HG02981 (cell line): ENCODE data around the gene SLC35A3.
A peak's percentile ranks its signal among the peaks of the same experiment; 100 is the strongest.
"Not testable (repeated sequence)": the region's sequence is repeated elsewhere in the genome, so short reads cannot be mapped to it uniquely, and the experiment has no call there.

Experiments used
- ATAC-seq: cut with Tn5 transposase; IDR thresholded peaks from one replicate; pipeline ENCODE4 v1.9.1; 2021; ENCODE audit warnings: mild to moderate bottlenecking, moderate library complexity; ENCODE audit not compliant: unreplicated experiment

The SLC35A3 gene

GRCh38 chr1:99969729-99970621 lies at the start of gene SLC35A3:
Gene SLC35A3 (plus strand): TSS chr1:99969996. CDS start chr1:99993555, 23,559 bp downstream.
- peak; percentile 89 for ATAC-seq

- ATAC-seq: no peak
Observed at GRCh38 chr1:99934801-99935200, 35.0 kb upstream of the SLC35A3 start.

GRCh38 chr1:99935534-99935933 lies 34.3 kb upstream of the SLC35A3 start:
- no peak for ATAC-seq

DNA sequence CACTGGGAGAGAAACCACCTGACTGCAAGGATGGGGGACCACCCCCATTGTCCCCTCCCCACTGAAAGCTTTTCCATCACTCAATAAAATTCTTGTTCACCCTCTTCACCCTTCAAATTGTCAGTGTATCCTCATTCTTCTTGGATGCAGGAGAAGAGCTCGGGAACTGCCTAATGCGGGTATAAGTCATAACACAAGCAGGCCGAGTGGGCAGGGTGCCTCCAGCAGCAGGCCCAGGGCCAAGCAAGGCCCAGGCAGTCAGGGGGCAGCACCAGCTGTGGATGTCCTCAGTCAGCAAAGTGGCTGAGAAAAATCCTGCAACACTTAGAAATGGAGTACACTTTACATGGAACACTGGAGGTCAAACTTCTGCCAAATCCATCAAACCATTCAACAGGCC lies 33.7 kb upstream of the SLC35A3 start:
- ATAC-seq: no peak

GRCh38 chr1:99942723-99943122 lies 27.1 kb upstream of the SLC35A3 start:
- no peak for ATAC-seq

DNA sequence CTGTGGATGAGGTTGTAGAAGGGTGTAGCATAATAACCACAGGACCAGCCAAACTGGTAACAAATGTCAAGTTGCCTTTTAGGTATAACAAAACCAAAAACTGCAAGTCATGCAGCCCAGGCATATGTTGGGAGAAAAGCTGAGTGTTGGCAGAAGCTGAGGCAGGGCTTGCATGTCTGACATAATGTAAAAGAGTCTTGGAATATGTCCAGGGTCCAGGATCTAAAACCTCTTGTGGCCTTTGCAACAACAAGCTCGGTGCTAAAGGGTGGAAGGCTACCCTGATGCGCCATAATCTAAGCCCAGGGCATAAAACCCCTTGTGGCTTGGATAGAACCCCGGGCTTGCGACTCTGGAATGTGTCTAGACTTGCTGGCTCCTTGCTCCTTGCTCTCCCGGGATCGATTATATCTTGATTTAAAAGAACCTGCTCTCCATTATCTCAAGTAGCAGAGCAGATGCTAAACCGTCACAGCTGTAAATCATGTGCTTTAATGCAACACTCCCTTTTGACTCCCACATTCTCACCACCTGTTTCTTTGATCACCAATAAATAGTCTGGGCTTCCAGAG lies 26.5 kb upstream of the SLC35A3 start:
- ATAC-seq: no peak

DNA sequence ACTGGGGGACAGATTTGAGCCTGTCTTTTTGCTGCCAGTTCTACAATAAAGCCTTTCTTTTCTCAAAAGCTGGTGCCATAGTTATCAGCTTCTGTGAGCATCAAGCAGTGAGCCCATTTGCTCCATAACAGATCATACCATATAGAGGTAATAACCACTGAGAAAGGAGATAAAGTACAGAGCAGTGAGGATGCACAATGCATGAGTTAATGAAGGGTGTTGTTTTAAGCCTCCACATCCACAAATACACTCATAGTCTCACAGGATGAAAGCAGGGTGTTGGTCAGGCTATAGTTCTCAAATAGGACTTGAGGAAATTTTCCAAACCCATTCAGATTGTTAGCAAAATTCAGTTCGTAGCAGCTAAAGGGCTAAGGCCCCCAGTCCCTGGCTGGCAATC lies 25.6 kb upstream of the SLC35A3 start:
- ATAC-seq: no peak

DNA sequence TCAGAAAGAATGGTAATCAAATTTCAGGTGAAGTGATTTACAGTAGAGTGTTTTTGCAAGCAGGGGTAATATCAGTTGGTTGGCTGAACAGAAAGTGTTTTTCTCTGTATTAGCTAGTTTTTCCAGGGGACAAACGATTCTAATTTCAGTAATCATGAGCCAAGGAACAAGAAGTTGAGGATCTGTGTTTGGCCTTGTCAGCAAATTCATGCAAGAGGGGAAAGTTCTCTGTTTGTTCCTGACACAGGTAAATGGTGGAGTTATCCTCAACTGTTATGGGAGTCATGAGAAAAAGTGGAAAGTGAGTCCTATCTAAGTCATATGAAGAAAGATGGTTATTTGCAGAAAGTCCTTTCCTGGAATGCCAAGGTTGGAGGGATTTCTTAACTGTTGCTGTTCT lies 24.6 kb upstream of the SLC35A3 start:
- ATAC-seq: no peak

DNA sequence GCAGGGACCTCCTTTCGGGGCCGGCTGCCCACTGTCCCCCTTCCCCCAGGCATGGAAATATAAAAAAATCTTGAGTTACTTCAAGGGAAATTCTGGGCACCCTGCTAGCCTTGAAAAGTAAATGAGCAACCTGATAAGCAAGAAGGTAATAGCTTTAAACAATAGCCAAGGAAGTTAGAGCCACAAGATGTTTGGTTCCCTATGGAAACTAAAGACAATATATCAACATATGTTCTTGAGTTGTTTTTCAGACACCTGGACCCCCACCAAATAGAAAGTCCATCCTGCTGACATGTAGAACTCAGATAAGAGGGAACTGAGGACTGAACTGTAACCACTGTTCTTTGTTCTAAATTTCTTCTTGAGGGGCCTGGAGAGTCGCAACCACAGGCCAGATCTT lies 19.3 kb upstream of the SLC35A3 start:
- ATAC-seq: no peak

- ATAC-seq: no peak
Observed at GRCh38 chr1:99952522-99952921, 17.3 kb upstream of the SLC35A3 start.

GRCh38 chr1:99955375-99955774 lies 14.4 kb upstream of the SLC35A3 start:
- no peak for ATAC-seq

DNA sequence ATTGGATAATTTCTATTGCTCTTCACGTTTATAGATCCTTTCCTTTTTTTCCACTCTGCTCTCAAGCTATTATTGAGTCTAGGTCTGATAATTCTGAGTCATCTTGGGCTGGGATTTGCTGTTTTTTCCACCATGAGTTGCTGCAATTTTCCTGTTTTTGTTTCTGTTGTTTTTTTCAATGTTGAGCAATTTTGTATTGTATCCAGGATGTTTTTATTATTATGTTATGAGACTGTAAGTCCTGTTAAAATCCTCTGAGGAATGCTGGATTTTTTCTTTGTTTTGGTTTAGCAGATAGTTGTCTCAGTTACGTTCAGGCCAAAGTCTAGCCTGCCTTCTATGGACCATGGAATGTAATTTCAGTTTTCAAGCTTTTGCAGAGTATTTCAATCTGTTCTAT lies 13.0 kb upstream of the SLC35A3 start:
- ATAC-seq: no peak

GRCh38 chr1:99957818-99958217 lies 12.0 kb upstream of the SLC35A3 start:
- no peak for ATAC-seq

GRCh38 chr1:99959189-99959705 lies 10.5 kb upstream of the SLC35A3 start:
- ATAC-seq: not testable (repeated sequence)

- ATAC-seq: not testable (repeated sequence)
Observed at GRCh38 chr1:99960260-99960659, 9.5 kb upstream of the SLC35A3 start.

GRCh38 chr1:99963041-99963795 lies 6.6 kb upstream of the SLC35A3 start:
- no peak for ATAC-seq

GRCh38 chr1:99964806-99965205 lies 5.0 kb upstream of the SLC35A3 start:
- no peak for ATAC-seq

- ATAC-seq: no peak
Observed at GRCh38 chr1:99965646-99966375, 4.0 kb upstream of the SLC35A3 start.

DNA sequence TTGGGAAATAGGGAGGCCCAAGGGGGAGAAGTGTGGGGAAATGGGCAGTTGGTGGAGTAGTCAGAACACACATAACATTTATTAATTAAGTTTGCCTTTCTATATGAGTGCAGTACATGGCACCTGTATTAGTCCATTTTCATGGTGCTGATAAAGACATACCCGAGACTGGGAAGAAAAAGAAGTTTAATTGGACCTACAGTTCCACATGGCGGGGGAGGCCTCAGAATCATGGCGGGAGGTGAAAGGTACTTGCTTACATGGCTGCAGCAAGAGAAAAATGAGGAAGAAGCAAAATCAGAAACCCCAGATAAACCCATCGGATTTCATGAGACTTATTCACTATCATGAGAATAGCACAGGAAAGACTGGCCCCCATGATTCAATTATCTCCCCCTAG lies 1.6 kb upstream of the SLC35A3 start:
- no peak for ATAC-seq

GRCh38 chr1:99969260-99969728 lies 502 bp upstream of the SLC35A3 start:
- ATAC-seq: peak; percentile 8
